Stimulated activated CD8-positive, alpha-beta memory T cell treated with anti-CD3 and anti-CD28 coated beads, Interleukin-15, amount 100 ng/mL, for 24 hours (primary cell): ENCODE data around the gene GRIN3A.
"Not testable (repeated sequence)": the region's sequence is repeated elsewhere in the genome, so short reads cannot be mapped to it uniquely, and the experiment has no call there.

ENCODE experiments used
- DNase-seq: peaks from one replicate; pipeline ENCODE4 v3.0.0-alpha.2; 2020; ENCODE audit warnings: low read depth

Gene GRIN3A

DNA sequence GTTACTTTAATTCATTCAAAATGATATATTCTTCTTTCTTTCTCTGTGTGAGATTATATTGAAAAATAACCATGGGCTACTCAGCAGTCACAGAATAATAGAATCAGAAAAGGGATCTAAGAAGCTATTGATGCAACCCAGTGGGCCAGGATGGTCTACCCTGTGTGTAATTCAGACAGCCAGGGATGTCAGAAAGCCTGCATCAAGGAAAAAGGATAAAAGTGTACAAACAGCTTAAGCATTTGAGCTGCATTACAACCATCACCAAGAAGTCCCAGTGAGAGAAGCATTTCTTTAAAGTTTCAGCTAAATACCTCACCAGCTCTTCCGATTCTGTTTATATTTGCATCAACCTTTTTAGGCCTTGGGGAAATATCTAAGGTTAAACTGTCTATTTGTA is 105.8 kb downstream of the GRIN3A start:
- DNase-seq, result no peak

DNA sequence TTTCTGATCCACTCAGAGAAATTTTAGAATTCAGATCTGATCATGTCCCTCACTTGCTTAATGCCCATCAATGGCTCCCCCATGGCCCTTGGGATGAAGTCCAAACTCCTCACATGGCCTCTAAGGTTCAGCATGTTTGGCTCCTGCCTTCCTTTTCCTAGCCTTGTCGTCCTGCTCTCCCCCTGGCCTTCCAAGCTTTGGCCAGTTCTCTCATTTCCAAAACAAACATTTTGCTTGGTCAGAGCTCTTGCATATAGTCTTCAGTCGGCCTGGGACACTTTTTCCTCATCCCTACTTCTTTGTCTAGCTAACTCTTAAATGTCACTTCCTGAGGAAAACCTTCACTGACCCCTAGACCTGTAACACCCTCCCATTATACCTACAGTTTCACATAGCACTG is 106.6 kb downstream of the GRIN3A start:
- no peak for DNase-seq

DNA sequence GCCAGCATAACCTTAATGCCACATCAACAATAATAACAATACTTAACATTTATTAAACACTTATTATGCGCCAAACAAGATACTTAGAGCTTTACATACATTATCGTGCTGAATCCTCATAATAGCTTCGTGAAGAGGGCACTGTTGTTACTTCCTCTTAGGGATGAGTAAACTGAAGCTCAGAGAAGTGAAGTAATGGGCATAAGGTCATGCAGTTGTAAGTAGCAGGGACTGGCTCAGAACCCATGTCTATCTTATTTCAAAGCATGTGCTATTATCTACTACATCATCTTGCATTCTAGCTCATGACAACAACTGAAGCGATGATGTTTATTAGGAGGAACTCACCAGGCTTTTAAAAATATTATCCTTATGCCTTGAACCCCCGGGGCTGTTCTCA is 108.8 kb downstream of the GRIN3A start:
- no peak for DNase-seq

DNA sequence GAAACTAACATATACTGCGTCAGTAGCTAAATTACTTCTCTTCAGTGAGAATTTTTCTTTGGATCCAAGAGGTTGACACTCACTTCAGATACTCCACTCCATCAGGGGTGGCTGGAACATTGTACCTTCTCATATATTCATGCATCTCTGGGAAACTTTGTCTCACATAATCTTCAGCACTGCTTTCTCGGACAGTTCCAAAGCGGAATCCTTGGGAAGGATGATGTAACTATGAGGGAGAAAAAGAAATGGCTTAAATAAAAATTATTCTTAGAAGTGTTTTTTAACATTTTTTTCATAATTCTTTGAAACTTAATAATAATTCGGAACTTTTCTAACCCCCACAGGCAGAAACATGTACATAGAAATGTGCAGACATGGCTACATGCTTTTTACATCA is 110.3 kb downstream of the GRIN3A start:
- no peak for DNase-seq

DNA sequence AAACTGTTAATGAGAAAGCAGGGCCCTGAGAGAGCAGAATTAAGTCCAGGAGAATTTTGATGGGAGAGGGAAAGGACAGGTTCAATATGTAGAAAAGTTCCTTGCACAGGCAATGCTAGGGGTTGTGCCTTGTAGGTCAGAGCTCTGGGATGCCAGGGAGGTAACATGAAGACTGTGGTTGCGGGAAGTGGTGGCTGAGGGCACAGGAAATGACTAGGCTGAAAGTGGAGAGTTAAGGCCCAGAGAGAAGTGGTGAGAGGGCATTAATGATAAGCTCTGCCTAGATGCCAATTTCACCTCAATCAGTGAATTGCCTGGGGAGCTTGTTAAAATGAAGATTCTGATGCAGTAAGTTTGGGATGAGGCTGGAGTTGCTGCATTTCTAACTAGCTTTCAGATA is 112.2 kb downstream of the GRIN3A start:
- no peak for DNase-seq

DNA sequence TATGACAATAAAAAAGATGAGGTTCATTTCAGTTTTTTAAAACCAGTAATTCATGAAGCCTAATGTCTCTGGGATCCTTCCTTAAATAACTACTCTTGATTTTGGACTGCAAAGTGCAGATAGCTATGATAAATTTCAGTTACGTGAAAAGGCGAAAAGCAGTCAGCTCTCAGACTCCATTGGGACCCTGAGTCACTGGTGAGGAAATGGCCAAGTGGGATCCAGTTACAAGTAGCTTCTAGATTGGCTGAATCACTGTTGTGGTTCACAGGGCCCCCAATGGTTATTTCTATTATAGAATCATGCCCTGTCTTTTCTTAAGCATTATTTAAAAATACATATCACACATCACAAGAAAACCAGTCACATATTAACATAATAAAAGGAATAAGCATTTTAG is 112.6 kb downstream of the GRIN3A start:
- DNase-seq, result no peak

DNA sequence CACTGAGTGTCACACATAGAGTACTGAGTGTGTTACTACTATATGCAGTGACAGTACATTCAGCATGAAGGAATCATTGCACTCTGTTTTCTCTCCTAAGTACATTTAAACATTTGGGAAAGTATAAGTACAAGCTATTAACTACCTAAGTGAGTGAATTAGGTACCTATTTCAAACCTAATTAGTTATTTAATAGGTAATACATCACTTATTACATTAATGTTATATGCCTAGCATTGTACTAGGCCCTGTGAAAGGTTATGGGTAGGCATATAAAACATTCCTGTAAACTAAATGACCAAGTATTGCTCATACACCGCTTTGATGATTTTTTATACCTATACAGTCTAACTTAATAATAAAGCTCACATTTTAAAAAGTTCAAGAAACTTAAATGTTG is 118.0 kb downstream of the GRIN3A start:
- no peak for DNase-seq

DNA sequence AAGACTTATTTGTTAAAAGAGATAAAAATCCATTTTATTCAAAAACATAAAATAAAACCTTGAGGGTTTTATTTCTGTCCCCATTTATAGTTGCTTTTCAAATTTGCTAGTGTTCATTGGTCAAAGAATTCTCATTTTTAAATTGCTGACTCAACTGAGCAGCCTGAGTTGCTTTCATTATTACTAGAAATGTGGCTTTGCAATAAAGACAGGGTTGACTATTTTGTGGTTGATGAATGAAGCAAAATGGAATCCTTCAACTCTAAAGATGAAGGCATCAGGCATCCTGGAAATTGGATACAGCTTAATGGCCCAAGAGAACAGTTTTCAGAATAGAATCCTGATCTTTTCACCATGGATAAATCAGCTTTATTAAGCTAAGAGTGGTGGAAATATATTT is 119.7 kb downstream of the GRIN3A start:
- no peak for DNase-seq

DNA sequence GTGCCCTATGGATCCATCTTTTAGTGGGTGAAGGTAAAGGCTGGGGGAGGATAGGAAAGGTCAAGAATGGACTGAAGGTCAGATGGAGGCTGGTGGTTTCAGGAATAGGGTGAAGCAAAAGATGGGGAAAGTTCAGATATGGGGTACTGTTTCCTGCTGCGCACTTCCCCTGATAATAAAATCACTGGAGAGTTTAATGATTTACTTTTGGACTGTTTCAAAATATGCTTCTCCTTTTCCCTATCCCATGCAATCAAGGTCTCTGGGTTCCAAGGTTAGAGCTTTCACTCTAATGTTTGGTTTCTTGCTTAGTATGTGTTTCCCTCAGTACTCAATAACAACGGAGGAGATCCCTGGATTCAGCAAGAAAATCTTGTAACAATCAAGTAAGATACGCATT is 132.9 kb downstream of the GRIN3A start:
- no peak for DNase-seq

DNA sequence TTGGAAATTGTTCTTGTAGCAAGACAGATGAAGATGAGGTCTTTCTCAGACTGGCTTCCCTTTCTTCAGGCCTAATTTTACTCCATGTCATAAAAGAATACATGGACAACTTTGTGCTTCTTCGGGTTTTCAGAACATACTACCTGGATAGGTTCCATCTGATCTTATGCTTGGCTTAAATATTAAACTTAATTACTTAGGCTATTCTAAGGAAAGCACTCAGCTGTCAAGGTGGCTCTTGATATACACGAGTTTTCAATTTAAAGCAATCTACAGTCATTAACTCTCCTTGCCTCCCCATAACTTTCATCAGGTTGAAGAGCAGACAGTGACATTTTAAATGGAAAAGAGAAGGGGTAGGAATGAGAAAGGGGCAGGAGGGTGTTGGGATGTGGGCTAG is 134.2 kb downstream of the GRIN3A start:
- no peak for DNase-seq

DNA sequence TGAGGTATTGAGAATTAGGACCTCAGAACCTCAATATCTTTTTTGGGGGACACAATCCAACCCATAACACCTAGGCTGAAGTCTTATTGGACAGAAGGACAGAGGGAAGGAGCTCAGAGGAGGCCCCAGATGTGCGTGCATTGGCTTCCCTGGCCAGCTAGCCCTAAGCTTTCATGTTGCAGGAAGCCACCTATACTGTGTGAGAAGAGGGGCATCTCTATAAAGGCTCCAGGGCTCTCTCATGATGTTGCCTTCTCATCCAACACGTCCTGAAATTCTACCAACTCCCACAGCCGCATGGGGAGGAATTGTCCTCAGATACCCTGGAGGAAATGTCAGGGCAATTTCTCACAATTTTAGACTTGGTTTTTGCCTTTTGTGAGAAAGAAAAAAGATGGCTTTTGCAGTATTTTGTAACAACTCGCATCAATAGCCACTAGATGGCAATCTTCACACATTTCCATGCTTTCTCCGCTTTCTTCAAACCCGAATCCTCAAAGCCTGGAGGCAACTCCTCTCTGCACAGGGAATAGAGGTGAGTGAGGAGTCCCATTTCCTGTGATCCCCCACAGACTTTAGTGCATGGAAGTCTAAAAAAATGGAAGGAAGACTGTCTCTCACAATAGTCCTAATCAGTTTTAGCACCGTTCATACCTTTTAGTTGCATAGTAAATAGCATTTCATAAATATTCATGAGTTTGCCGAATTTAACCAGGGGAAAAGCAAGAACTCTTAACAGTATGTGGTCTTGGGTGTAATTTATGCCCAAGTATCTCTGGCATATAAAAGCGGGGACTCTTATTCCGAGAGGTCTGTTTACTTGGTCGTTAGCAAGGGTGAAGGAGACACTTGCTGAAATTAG is 136.3 kb downstream of the GRIN3A start:
- DNase-seq, result no peak

DNA sequence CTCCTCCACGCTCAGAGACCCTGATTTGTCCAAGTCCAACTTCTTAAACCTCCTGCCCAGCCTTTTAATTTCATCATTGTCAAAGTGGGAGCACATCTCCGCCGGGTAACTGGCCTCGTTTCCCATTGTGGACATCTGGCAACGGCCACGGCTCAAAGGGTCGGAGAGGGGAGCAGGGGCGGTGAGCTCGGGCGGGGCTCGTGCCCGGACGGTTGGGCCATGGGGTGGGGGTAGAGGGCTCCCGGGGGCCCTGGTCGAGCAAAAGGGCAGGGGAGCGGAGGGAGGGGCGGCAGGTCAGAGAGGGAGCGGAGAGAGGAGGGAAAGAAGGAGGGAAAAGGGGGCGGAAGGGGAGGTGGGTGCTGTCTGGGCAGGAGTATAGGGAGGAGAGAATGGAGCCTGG is 143.7 kb downstream of the GRIN3A start, which contains the start of gene PPP3R2:
TSS of gene PPP3R2 (minus strand) at position 174 of the 400 bp plus-strand sequence. CDS start at position 126, 48 bp downstream.
- no peak for DNase-seq

DNA sequence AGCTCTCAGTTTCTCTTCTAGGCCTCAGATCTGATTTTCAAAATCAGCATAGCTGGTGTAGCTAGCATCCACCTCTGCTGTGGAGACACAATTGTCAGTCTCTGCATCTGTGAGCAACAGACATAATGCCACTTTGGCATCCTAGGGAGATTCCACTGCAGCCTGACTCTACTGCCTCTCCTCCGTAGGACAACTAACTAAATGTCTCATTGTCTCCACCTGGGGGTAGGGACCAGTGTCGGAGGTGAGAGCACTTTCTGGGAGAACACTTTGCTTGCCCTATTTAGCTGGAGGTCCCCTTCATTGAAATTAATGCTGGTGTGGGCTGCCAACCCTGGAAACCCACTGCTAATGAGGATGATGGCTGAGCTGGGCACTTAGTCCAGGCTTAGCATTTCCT is 145.1 kb downstream of the GRIN3A start:
- DNase-seq, result no peak

DNA sequence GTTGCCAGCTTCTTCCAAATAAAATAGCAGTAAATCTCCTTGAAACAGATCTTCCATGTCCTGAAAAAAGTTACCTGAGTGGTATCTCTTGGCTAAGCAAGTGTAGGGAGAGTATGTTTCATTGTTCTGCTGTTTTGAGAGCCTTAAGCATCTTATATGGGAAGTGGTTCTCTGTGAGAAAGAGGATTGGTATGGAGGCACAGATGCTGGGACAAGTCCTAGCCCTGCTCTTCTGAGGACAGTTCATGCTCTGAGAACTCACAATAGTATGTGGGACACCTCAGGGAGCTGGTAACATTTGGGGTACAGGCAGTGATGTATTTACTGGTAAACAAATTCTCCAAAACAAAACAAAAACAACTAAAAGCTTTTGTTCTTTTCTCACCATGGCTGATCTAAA is 145.7 kb downstream of the GRIN3A start:
- no peak for DNase-seq

DNA sequence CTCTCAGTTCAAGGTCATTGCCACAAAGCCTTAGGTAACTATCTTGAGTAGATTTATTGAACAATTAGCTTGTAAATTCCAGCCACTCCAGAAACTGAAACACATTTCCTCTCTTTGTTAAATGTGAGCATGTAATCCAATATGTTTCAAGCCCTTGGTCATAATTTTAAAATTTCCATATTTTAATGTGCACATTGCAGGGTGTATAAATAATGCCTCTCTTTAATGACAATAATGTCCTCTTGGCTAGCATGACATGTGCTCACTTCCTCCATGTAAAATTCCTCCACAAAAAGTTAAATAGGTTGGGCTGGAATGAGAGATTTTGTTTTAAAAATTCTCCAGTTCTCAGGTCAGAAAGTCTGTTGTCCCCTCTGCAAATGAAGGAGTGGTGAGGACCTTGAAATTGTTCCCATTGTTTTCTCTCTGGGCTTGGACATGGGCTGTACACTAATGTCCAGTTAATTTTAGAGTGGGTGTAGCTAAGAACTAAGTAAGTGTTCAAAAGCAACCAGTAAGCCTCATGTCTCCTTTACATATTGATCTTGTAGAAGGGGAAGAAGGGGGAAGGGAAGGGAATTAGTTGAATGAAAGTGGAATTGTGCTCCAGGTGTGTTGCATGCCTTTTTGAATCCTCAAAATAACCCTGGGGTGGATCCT is 146.5 kb downstream of the GRIN3A start:
- no peak for DNase-seq

DNA sequence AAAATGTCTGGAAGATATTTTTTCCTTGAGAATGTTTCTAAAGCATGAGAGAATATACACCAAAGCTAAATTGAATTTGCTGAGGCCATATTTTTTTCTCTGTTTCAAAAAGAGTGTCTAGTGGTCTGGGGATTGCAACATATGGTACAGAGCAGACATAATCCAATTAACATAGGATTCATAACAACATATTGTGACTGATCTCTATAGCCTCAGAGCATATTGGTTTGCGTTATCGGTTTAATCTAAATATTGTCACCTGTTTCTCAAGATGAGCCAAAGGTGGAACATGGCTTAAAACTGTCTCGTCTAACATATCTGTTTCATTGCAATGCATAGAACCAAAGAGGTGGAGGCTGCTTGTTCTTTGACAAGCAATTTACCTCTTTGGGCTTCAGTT is 147.5 kb downstream of the GRIN3A start:
- no peak for DNase-seq

DNA sequence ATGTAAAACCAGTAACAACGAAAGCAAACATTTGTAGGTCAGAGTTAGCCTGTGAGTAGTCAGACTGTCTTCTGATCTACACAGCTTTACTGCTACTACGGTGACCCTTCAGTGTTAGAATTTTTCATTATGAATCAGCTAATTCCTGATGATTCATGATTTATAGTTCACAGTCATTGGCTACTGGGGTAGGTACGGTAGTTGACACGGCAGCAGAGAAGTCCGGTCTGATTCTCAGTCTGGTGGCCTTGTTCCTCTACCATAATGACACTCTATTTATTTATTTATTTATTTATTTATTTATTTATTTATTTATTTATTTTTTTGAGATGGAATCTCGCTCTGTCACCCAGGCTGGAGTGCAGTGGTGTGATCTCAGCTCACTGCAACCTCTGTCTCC is 148.4 kb downstream of the GRIN3A start:
- DNase-seq, result not testable (repeated sequence)

DNA sequence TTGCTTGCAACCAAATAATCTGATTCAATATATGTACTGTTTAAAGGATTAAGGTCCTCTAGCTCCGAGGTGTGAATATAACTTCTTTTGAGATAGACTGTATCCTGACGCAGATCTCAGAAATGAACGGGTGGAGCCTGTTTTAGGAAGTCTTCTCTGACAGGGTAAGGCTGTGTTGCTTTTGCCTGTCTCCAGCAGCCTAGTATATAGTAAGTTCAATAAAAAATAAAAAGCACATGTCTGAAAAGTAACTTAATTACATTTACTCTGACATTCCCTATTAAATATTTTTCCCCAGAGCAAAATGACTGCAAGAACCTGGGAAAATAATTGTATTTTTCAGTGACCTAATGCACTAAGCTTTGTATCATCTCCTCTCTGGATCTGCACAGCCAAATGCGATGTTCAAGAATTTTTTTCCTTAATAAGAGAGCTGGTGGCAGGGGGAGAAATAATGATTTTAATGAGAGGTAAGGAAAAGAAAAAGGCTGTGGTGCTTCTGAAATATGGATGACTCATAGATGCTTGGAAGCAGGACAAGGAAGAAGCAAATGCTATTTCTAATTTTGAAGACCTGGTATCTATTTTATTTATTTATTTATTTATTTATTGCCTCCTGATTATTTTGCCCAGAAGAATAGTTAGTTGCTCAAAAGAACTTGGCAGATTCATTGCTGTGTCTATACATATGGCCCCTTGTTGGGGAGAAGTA is 151.0 kb downstream of the GRIN3A start:
- DNase-seq, result no peak

DNA sequence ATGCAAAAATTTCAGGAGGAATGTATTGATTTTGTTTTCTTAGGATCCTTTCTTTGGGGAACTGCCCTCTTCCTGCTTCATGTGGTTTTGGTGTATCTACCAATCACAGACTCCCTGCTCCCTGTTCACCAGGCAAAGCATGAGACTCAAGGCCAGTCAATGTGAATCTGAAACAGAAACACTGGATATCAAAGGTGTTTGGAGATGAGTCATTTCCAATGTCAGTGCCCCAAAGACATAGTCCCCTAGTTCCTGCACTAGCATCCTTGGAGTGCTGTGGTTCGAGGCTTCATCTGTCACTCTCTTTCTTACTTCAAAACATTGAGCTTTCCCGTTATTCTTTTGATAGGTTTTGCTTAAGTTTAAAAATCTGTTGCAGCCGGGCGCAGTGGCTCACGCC is 151.8 kb downstream of the GRIN3A start:
- no peak for DNase-seq

DNA sequence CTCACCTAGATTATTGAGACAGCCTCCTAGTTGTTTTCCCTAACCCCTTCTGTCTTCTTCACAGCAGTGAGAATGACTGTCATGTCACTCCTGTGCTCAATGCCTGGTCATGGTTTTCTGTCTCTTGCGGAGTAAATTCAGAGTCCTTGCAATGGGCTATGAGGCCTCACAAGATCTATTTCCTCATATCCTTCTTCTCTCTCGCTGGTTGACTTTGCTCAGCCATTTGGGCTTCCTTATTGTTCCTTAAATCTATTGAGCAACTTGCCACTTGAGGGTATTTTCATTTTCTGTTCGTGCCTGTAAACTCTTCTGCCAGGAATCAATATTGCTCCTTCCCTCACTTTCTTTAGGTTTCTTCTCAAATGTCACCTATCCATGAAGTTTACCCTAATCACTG is 152.7 kb downstream of the GRIN3A start:
- no peak for DNase-seq

DNA sequence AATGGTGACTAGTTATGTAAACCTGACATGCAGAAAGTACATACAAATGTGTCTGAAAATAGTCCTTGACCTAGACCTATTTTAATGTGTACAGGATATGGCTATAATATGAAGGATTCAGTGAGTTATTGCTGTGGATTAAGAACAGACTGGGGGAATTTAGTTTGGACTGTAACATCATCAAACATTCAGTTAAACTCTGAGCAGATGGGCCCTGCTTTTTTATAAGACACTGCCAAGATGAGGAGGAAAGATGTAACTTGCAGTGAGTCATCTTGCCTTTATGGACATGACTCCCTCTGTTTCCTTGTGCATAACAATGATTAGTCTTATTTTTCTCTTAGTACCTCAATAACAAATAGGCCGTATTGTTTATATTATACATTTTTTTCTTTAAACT is 155.9 kb downstream of the GRIN3A start:
- no peak for DNase-seq

DNA sequence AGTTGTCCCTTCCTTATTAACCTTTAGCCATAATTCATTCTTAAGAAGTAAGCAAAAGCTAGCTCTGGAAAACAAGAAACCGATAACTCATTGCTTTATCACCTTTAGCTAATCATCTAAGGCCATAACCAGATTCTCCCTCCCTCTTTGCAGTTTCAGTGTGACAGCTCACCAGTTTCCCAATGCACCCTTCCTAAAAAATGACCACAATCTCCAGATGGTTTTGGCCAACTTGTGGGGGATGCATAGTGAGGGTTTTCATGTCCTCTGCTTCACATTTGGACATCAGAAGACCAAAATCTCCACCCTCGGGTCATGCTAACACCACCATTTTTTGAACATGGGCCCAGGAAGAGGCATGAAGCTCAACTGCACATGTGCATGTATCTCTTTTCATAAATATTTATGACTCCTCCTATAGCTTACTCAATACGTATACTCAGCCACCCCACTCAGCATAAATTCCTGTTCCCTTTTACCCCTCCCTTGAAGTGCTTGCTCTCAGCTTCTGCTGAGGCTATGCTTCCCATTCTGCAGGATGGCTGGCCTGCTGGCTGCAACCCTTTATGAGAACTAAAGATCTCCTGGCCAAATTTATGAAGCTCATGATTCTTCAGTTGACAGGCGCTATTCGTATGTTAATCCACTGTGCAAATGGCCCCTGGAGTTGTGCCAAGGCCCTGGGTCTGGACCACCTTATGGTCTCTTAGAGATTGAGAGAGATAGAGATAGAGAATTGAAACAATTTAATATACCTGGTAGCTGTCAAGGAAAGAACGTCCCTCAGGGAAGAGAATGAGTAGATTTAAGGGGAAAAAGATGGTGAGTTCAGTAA is 158.5 kb downstream of the GRIN3A start:
- DNase-seq, result no peak
